ENCODE data around the gene C16orf54. TPM values are rescaled to one million over a fixed set of nuclear protein-coding genes. Genes with fewer than 3 reads are reported as not detected.
"Not testable (repeated sequence)": the region's sequence is repeated elsewhere in the genome, so short reads cannot be mapped to it uniquely, and the experiment has no call there.

The C16orf54 gene, protein sequence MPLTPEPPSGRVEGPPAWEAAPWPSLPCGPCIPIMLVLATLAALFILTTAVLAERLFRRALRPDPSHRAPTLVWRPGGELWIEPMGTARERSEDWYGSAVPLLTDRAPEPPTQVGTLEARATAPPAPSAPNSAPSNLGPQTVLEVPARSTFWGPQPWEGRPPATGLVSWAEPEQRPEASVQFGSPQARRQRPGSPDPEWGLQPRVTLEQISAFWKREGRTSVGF
- total RNA-seq = 1 to 10 TPM; 1.7 TPM

DNA sequence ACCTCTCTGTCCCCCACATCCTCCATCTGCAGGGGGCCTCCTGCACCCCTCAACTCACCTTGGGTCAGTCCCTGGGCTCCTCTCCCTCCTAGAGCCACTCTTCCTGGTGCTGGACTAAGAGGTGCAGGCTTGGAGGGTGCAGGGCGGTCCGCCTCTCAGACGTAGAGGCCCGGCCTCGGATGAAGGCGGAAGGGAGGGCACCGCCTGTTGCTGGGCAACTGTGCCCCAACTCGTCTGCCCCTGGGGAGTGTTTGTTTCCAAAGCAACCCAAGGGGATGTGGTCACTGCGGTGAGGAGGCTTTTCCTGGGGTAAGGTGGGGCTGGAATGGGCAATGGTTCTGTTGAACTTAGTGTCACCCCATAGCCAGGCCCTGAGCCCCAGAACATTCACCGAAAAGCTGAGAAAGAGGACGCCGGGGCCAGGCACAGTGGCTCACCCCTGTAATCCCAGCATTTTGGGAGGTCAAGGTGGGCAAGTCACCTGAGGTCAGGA is at the start of gene C16orf54:
TSS of gene C16orf54 (minus strand) at position 138 of the 493 bp plus-strand sequence. CDS start 1,039 bp downstream, outside the sequence.
- TF ChIP-seq, protein P1, sequence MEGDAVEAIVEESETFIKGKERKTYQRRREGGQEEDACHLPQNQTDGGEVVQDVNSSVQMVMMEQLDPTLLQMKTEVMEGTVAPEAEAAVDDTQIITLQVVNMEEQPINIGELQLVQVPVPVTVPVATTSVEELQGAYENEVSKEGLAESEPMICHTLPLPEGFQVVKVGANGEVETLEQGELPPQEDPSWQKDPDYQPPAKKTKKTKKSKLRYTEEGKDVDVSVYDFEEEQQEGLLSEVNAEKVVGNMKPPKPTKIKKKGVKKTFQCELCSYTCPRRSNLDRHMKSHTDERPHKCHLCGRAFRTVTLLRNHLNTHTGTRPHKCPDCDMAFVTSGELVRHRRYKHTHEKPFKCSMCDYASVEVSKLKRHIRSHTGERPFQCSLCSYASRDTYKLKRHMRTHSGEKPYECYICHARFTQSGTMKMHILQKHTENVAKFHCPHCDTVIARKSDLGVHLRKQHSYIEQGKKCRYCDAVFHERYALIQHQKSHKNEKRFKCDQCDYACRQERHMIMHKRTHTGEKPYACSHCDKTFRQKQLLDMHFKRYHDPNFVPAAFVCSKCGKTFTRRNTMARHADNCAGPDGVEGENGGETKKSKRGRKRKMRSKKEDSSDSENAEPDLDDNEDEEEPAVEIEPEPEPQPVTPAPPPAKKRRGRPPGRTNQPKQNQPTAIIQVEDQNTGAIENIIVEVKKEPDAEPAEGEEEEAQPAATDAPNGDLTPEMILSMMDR (IDR thresholded peaks at IDR 0.05) = no peak
- no peaks in the 10 kb centered on the region for H3K4me1 ChIP-seq
- no peaks in the 10 kb centered on the region for H3K9me3 ChIP-seq
- H3K4me3 ChIP-seq = peak within 1 kb of the TSS; percentile 37
- peak within 1 kb of the TSS; percentile 38 to 46 for H3K9ac ChIP-seq (ENCODE audit: low read depth in 2 of 2, low read length in 2 of 2)
- H3K36me3 ChIP-seq = no peaks in the 10 kb centered on the region
- DNase-seq = peak; percentile 73
- no peaks in the 10 kb centered on the region for H3K27me3 ChIP-seq
- intact Hi-C loops (cut with DNase I) = no loop called here
- H3K27ac ChIP-seq = peak within 1 kb of the TSS; percentile 16

DNA sequence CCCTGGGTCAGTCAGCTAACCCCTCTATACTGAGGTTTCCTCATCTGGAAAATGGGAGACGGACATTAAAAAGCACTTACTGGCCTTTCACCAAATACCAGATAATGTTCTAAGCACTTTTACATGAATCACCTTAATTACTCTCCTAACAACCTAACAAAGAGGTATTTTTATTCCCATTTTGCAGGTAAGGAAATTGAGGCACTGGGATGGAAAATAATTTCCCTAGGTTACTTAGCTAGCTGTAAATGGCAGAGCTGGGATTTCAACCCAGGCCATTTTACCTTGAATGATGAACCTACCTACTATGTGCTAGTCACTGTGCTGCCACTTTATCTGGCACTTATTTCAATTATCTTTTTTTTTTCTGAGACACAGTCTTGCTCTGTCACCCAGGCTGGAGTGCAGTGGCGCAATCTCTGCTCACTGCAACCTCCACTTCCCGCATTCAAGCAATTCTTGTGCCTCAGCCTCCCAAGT is 48.5 kb upstream of the C16orf54 start:
- no peak overlapping the region for H3K4me3 ChIP-seq
- peaks cover 3% of the 10 kb centered on the region for H3K36me3 ChIP-seq
- H3K27me3 ChIP-seq = no peaks in the 10 kb centered on the region
- DNase-seq = no peak
- intact Hi-C loops (cut with DNase I) = no loop called here
- H3K9me3 ChIP-seq = no peaks in the 10 kb centered on the region
- H3K27ac ChIP-seq = no peak overlapping the region
- TF ChIP-seq, protein P1 (IDR thresholded peaks at IDR 0.05) = no peak
- H3K4me1 ChIP-seq = no peaks in the 10 kb centered on the region
- no peak overlapping the region for H3K9ac ChIP-seq (ENCODE audit: low read depth in 2 of 2, low read length in 2 of 2)

DNA sequence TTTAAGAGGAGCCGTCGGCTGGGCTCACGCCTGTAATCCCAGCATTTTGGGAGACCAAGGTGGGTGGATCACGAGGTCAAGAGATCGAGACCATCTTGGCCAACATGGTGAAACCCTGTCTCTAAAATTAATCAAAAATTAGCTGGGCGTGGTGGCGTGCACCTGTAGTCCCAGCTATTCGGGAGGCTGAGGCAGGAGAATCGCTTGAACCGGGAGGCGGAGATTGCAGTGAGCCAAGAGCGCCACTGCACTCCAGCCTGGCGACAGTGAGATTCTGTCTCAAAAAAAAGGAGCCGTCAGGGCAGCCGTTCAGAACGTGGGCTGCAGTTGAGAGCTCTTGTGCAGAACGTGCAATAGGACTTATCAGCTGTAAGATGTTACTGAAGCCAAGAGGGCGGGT is 47.4 kb upstream of the C16orf54 start:
- H3K4me1 ChIP-seq; DNase-seq; H3K36me3 ChIP-seq; H3K9ac ChIP-seq (ENCODE audit: low read depth in 2 of 2, low read length in 2 of 2); intact Hi-C loops (cut with DNase I); H3K27ac ChIP-seq; H3K27me3 ChIP-seq; H3K4me3 ChIP-seq; H3K9me3 ChIP-seq: not testable (repeated sequence)

DNA sequence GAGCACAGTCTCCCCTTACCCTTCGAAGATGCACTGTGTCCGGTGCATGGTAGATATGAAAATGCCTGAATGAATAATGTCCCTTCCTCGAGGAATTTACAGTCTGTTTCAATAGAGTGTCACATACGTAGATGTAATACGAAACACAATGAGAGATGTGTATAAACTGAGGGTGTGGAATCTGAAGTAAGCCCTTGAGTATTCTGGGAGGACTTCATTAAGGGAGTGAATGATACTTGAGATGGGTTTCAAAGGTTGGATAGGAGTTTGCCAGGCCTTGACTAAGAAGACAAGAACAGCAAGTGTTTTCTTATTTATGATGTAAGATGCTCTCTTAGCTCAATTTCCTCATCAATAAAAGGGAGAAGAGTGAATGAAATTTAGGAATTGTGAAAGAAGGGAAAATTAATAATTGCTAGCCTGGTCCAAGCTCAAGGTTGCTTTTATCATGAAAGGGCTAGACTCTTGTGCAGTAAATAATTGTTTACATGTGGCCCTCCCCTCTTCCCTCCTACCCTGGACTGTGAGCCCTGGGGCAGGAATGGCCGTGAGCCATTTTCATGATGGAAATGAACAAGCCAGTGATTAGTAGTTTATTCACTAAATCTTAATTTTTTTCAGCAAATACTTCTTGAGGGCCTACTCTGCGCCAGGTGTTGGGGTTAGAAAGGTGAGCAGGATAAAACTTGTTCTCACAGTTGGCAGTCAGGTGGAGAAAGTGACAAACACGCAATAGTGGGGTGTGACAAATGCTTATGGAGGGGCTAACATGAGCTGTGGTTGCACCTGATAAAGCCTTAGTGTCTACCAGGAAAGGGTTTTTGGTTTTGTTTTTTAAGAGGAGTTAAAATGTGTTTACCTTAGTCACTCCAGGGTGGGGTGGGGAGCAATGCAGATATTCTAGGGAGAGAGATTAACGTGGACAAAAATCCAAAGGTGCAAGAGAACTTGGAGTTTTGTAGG is 46.3 kb upstream of the C16orf54 start:
- H3K36me3 ChIP-seq = no peaks in the 10 kb centered on the region
- H3K4me3 ChIP-seq = peak overlapping the region; percentile 78
- no peaks in the 10 kb centered on the region for H3K27me3 ChIP-seq
- DNase-seq = no peak
- no peak overlapping the region for H3K27ac ChIP-seq
- H3K4me1 ChIP-seq = no peaks in the 10 kb centered on the region
- intact Hi-C loops (cut with DNase I) = no loop called here
- peak overlapping the region in 1 of 2 donors; percentile 38 for H3K9ac ChIP-seq (ENCODE audit: low read depth in 2 of 2, low read length in 2 of 2)
- no peaks in the 10 kb centered on the region for H3K9me3 ChIP-seq
- TF ChIP-seq, protein P1 (IDR thresholded peaks at IDR 0.05) = no peak

DNA sequence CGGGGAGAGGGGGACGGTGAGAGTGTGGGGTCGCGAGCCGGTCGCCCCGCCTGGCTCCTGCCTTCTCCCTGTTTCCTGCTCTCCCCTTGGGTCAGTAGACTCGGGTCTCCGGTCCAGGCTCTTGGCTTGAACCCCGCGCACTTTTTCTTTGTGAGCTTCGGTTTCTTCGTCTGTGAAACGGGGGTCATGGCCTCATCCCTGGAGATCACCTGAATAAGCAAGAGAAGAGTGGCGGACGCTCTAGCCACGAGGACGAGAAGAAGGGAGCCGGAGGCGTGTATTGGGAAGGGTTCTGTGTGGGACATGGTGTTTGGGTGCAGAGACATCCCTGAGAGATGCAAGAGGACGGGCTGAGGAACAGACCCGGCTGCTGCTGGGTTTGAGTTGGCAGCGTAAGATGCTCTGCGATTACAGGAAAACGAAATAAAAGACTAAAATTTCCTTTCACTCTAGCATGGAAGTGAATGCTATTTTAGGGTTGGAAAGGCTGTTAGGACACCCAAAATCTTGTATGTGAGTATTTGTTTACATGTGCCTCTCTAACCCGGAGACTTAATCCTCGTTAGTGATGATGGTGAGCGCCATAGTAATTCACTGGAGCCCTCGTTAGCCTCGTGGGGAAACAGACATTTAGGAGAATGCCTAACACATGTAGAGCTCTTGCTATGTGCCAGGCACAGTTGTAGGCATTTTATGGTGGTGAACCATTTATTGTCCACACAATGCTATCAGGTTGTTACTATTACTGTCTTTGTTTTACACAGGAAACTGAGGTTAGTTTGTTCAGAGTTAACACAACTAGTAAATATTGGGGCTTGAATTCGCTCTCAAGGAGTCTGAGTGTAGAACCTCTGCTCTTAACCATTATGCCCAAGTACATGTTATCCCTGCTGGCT is 45.4 kb upstream of the C16orf54 start:
- no peaks in the 10 kb centered on the region for H3K9me3 ChIP-seq
- H3K36me3 ChIP-seq = no peaks in the 10 kb centered on the region
- peak overlapping the region; percentile 86 to 93 for H3K9ac ChIP-seq (ENCODE audit: low read depth in 2 of 2, low read length in 2 of 2)
- no peaks in the 10 kb centered on the region for H3K4me1 ChIP-seq
- DNase-seq = no peak
- intact Hi-C loops (cut with DNase I) = no loop called here
- TF ChIP-seq, protein P1 (IDR thresholded peaks at IDR 0.05) = no peak
- no peaks in the 10 kb centered on the region for H3K27me3 ChIP-seq
- peak overlapping the region; percentile 24 for H3K27ac ChIP-seq
- H3K4me3 ChIP-seq = peak overlapping the region; percentile 78
